ENCODE results near the gene NALCN.

NALCN gene

DNA sequence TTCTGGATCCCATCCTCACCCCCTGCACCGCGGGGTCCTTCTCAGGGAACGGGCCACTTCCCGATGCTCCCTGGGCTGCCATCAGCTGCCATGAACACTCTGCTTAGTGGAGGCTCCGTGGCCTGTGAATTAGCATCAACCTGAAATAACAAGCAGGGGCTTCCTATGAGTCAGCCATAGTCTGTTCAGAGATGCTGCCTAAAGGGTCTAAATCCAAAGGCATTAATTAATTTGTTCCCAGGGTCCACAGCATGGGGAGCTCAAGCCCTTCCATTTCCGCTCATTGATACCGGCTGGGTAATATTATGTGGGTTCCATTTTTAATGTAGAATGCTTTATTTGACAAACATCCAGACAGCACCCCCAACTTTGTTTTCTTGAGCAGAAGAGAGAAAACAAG lies 399.8 kb downstream of the NALCN start:
- no peak for DNase-seq

DNA sequence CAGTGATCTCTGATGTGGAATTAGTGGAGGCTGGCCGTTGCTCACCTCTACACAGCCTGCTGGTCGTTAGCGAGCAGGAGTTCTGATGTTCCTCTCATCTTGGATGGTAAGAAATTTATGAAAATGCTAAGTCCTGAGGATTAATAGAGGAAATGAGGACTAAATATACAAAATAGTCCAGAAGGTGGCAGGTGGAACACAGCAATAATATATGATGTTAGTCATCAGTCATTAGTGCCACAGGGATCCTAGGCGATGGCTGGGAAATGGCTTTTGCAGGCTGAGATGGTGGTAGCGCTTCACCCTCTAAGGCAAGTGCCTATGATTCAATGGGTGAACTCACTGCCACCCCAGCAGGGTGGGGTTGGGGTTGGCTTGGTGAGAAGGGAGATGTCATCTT lies 403.1 kb downstream of the NALCN start:
- DNase-seq, result no peak

DNA sequence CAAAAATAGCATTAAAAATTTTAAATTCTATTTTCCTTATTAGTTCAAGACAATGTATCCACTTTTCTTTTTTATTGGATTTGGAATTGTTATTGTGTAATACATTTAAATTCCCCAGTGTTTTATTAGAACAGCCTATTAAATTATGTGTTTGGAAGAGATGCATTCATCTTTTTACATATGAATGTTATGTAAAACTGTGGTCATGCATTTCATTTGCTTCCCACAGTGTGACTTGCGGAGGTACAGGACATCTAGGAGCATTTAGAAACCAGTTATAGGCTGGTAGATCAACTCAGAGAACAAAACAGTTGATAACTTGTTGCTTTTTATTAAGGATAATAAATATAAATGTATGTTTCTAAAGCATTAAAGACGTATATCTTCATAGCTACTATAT lies 406.2 kb downstream of the NALCN start:
- DNase-seq, result no peak

DNA sequence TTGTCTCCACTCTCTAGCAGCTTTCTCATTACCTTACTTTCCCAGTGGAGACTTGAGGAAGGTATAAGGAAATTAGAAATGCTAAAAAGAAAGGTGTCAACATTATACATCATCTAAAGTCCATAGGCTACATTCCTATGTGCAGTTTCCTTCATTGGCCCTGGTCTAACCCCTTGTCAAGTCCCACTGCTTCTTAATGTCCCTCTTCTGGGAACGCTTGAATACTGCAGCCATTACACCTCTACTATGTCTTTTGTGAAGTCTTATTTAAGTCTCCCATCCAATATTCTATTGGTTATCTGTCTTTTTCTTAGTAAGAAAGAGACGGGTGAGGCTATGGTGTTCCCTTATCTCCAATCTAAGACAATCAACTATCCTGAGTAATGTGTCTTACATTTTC lies 409.1 kb downstream of the NALCN start:
- no peak for DNase-seq
